Smooth muscle cell (in vitro differentiated cells): ENCODE results near the gene SLC24A4. TPM values are rescaled to one million over a fixed set of nuclear protein-coding genes. Genes with fewer than 3 reads are reported as not detected.

Experiments used
- DNase-seq: peaks from one replicate; lab custom pipeline; 2025; ENCODE audit not compliant: unreplicated experiment; lab: John Stamatoyannopoulos, UW
- H2AFZ ChIP-seq: fragments of 200-600 bp; sonication (generic); 2 replicates; pipeline ENCODE4 v1.6.0; 2016; ENCODE audit warnings: antibody characterized with exemption, low read depth, mild to moderate bottlenecking
- H3F3A ChIP-seq: fragments of 200-600 bp; sonication (generic); 2 replicates; pipeline ENCODE4 v1.6.0; 2017; ENCODE audit warnings: antibody characterized with exemption, low read depth
- H3K27ac ChIP-seq: fragments of 200-600 bp; sonication (generic); 2 replicates; pipeline ENCODE4 v1.5.1; 2016; ENCODE audit warnings: low read depth, mild to moderate bottlenecking
- H3K27me3 ChIP-seq: fragments of 200-600 bp; sonication (generic); 2 replicates; pipeline ENCODE4 v1.6.1; 2016; ENCODE audit warnings: low read depth, mild to moderate bottlenecking
- H3K36me3 ChIP-seq: fragments of 200-600 bp; sonication (generic); 2 replicates; pipeline ENCODE4 v1.5.1; 2016; ENCODE audit warnings: low read depth
- H3K4me1 ChIP-seq: fragments of 200-600 bp; sonication (generic); 2 replicates; pipeline ENCODE4 v1.5.1; 2016; ENCODE audit warnings: low read depth
- H3K4me2 ChIP-seq: fragments of 200-600 bp; sonication (generic); 2 replicates; pipeline ENCODE4 v1.6.0; 2016; ENCODE audit warnings: mild to moderate bottlenecking
- H3K4me3 ChIP-seq: fragments of 200-600 bp; sonication (generic); 2 replicates; pipeline ENCODE4 v1.5.1; 2016; ENCODE audit warnings: mild to moderate bottlenecking
- H3K79me2 ChIP-seq: fragments of 200-600 bp; sonication (generic); 2 replicates; pipeline ENCODE4 v1.6.0; 2016; ENCODE audit warnings: low read depth, mild to moderate bottlenecking
- H3K9ac ChIP-seq: fragments of 200-600 bp; sonication (generic); 2 replicates; pipeline ENCODE4 v1.6.0; 2016; ENCODE audit warnings: low read depth
- H3K9me3 ChIP-seq: fragments of 200-600 bp; sonication (generic); replicated peaks from 2 replicates; pipeline ENCODE4 v1.5.1; 2016; ENCODE audit warnings: low read depth
- H4K20me1 ChIP-seq: fragments of 200-600 bp; sonication (generic); 2 replicates; pipeline ENCODE4 v1.6.0; 2016; ENCODE audit warnings: low read depth
- WGBS: methylation state at CpG from one replicate; pipeline ENCODE4 v1.1.7; 2016; ENCODE audit warnings: low lambda C conversion rate; 5-methylcytosine and 5-hydroxymethylcytosine counted together
- polyA plus RNA-seq: library from polyadenylated mRNA; unstranded; fragments of >200 nt; fragmentation: Nextera tagmentation; extraction: Ambion mirVana; gene quantifications from 2 replicates; pipeline ENCODE4 v1.2.1, GENCODE V29; 2016
- total RNA-seq: library from RNA; depleted of rRNA; stranded (reverse); fragments of >200 nt; gene quantifications from 2 replicates; pipeline ENCODE4 v1.2.3, GENCODE V29; 2014
- TF ChIP-seq, protein P1 (sequence below): fragments of 200-600 bp; sonication (generic); IDR thresholded peaks from 2 replicates; pipeline ENCODE4 v1.5.1; 2017; ENCODE audit warnings: borderline replicate concordance, mild to moderate bottlenecking, antibody characterized with exemption; ENCODE audit not compliant: insufficient read depth, poor library complexity, severe bottlenecking

Gene SLC24A4
- total and polyA plus RNA-seq, 2 experiments from 2014 or later = 0.58 TPM; not detected in 1

- Histone ChIP-seq H3F3A (no peaks in the 10 kb centered on the region), H3K4me1 (no peaks in the 10 kb centered on the region), H2AFZ (peak overlapping the region; percentile 36), H3K27ac (no peak overlapping the region), H3K9ac (no peak overlapping the region), H3K79me2 (no peaks in the 10 kb centered on the region), H3K9me3 (no peaks in the 10 kb centered on the region), H3K36me3 (no peaks in the 10 kb centered on the region), H4K20me1 (no peaks in the 10 kb centered on the region), H3K4me3 (no peak overlapping the region), H3K27me3 (no peaks in the 10 kb centered on the region), H3K4me2 (no peak overlapping the region)
- 72% methylated on average over 19 of the region's 19 CpGs for WGBS
- TF ChIP-seq, protein P1, sequence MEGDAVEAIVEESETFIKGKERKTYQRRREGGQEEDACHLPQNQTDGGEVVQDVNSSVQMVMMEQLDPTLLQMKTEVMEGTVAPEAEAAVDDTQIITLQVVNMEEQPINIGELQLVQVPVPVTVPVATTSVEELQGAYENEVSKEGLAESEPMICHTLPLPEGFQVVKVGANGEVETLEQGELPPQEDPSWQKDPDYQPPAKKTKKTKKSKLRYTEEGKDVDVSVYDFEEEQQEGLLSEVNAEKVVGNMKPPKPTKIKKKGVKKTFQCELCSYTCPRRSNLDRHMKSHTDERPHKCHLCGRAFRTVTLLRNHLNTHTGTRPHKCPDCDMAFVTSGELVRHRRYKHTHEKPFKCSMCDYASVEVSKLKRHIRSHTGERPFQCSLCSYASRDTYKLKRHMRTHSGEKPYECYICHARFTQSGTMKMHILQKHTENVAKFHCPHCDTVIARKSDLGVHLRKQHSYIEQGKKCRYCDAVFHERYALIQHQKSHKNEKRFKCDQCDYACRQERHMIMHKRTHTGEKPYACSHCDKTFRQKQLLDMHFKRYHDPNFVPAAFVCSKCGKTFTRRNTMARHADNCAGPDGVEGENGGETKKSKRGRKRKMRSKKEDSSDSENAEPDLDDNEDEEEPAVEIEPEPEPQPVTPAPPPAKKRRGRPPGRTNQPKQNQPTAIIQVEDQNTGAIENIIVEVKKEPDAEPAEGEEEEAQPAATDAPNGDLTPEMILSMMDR = no peak
- DNase-seq = no peak
Observed at GRCh38 chr14:92460916-92461579, 138.1 kb downstream of the SLC24A4 start.

DNA sequence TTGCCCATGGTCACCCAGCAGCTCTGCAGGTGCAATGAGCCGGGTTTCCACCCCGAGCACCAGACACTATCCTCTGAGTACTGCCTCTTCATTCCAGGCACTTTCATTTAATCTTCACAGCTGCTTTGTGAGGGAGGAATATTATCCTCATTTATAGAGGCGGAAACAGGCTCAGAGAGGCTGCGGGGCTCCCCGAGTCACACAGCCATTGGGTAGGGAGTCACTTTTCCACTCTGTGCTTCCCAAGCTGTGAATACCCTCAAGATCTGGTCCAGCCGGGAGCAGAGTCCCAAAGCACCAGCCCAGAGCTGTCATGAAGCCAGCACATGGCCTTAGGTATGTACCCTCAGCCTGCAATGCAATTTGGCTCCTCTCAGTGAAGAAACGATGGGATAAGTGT, 138.9 kb downstream of the SLC24A4 start:
- H3K79me2 ChIP-seq = no peaks in the 10 kb centered on the region
- no peaks in the 10 kb centered on the region for H3K36me3 ChIP-seq
- H3K9ac ChIP-seq = no peak overlapping the region
- no peak overlapping the region for H3K4me2 ChIP-seq
- H3K27ac ChIP-seq = no peak overlapping the region
- no peak overlapping the region for H3K4me3 ChIP-seq
- no peaks in the 10 kb centered on the region for H3F3A ChIP-seq
- H4K20me1 ChIP-seq = no peaks in the 10 kb centered on the region
- TF ChIP-seq, protein P1 = no peak
- no peak overlapping the region for H2AFZ ChIP-seq
- no peaks in the 10 kb centered on the region for H3K4me1 ChIP-seq
- WGBS = 94% methylated on average over 7 of the region's 7 CpGs
- H3K27me3 ChIP-seq = no peaks in the 10 kb centered on the region
- DNase-seq = no peak
- H3K9me3 ChIP-seq = no peaks in the 10 kb centered on the region

- Histone ChIP-seq H3K4me2 (no peak overlapping the region), H3K9ac (no peak overlapping the region), H3K27ac (no peak overlapping the region), H3K79me2 (no peaks in the 10 kb centered on the region), H3K4me3 (no peak overlapping the region), H3K27me3 (no peaks in the 10 kb centered on the region), H3K36me3 (no peaks in the 10 kb centered on the region), H2AFZ (no peak overlapping the region), H3F3A (no peaks in the 10 kb centered on the region), H4K20me1 (no peaks in the 10 kb centered on the region), H3K9me3 (no peaks in the 10 kb centered on the region), H3K4me1 (no peaks in the 10 kb centered on the region)
- TF ChIP-seq, protein P1 = no peak
- no peak for DNase-seq
- 91% methylated on average over 4 of the region's 4 CpGs for WGBS
Observed at GRCh38 chr14:92462568-92462967, 139.6 kb downstream of the SLC24A4 start.

GRCh38 chr14:92463141-92463540, 140.2 kb downstream of the SLC24A4 start:
- Histone ChIP-seq H3K27me3 (no peaks in the 10 kb centered on the region), H3K27ac (no peak overlapping the region), H3K9me3 (no peaks in the 10 kb centered on the region), H4K20me1 (no peaks in the 10 kb centered on the region), H3F3A (no peaks in the 10 kb centered on the region), H2AFZ (no peak overlapping the region), H3K36me3 (no peaks in the 10 kb centered on the region), H3K4me3 (no peak overlapping the region), H3K9ac (no peak overlapping the region), H3K79me2 (no peaks in the 10 kb centered on the region), H3K4me2 (no peak overlapping the region), H3K4me1 (no peaks in the 10 kb centered on the region)
- no peak for DNase-seq
- WGBS = 76% methylated on average over 12 of the region's 12 CpGs
- TF ChIP-seq, protein P1 = no peak
